GM10248 (cell line): ENCODE results near the gene JADE3.

Experiments
- CTCF ChIA-PET: fragments of 300-600 bp; sonication (Branson Sonifier 250); formaldehyde crosslinking; extraction: SDS; loops from one replicate; lab custom pipeline; 2021; ENCODE audit warnings: antibody characterized with exemption; lab: Yijun Ruan, JAX
- POLR2A ChIA-PET: fragments of 350-650 bp; sonication (Branson Sonifier 250); formaldehyde crosslinking; extraction: SDS; loops from one replicate; lab custom pipeline; 2020; ENCODE audit warnings: antibody characterized with exemption; lab: Yijun Ruan, JAX
- DNase-seq: peaks from one replicate; pipeline ENCODE4 v3.0.0; 2012; ENCODE audit errors: extremely low spot score
- TF ChIP-seq, protein P1 (sequence below): IDR thresholded peaks from 2 replicates; pipeline ENCODE4 v1.5.1; 2012; ENCODE audit warnings: mild to moderate bottlenecking, low read depth; ENCODE audit errors: extremely low read depth, missing control alignments, control extremely low read depth

JADE3 gene

DNA sequence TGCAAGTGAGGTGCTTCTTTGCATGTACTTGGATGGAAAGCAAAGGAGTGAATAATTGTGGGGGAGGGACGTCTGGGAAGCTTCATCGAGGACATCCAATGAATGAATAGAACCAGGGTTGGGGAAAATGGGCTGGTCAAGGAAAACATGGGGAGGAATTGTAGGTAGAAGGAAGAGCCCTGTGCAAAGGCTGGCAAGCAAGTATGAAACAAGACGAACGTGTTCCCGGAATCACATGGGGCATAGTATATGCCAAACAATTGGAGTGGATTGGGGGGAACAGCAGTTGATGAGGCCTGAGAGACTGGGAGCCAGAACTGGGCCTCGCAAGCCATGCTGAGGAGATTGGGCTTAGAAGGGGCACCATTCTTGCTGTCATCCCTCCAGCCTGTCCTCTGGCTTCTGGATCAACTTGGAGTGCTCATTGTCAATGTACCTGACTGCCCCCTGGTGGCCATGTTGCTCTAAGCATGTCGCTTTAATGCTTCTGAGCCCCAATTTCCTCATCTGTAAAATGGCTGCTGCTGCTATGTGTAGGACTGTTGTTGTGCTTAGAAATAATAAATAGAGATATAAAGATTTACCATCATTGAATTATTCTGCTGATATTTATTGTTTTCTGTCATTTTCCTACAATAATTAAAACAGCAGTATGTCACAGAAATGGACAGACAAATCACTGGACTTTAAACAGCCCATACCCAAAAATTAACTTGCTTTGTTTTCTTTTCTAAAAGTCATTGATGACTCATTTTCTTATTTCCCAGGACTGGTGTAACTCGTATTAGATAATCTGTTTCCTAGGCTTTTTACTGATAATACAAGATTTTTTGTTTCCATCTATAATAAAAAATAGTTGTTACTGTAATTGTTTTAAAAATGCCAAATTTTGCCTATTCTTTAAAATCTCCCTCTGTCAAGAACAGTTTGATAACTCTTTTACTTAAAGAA is 66.4 kb downstream of the JADE3 start:
- ChIA-PET POLR2A (no interaction called here), CTCF (interaction anchor here (0.7 to 1.9 kb wide), 9 partner anchors 16 to 100 kb away, joined by 3 to 10 read pairs (median 5); partner anchors contain the start of gene JADE3)
- DNase-seq, result peak; percentile 53
- TF ChIP-seq, protein P1, sequence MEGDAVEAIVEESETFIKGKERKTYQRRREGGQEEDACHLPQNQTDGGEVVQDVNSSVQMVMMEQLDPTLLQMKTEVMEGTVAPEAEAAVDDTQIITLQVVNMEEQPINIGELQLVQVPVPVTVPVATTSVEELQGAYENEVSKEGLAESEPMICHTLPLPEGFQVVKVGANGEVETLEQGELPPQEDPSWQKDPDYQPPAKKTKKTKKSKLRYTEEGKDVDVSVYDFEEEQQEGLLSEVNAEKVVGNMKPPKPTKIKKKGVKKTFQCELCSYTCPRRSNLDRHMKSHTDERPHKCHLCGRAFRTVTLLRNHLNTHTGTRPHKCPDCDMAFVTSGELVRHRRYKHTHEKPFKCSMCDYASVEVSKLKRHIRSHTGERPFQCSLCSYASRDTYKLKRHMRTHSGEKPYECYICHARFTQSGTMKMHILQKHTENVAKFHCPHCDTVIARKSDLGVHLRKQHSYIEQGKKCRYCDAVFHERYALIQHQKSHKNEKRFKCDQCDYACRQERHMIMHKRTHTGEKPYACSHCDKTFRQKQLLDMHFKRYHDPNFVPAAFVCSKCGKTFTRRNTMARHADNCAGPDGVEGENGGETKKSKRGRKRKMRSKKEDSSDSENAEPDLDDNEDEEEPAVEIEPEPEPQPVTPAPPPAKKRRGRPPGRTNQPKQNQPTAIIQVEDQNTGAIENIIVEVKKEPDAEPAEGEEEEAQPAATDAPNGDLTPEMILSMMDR, result peak; percentile 71

DNA sequence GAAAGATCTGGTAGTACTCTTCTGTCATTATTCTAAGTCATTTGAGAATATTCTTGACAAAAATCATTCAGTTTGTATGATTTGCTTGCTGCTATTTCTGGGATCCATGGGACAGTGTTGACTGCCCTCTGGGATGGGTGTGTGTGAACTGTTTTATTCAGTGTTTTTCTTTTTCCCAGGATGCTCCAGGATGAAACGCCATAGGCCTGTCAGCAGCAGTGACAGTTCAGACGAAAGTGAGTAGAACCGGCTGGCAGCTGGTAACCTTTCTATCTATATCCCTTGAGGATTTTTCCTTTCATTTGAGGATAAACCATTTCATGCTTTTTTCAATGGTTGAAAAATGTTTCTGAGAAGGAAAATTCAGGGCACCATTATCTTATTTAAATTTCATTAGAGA is 72.5 kb downstream of the JADE3 start:
- DNase-seq, result no peak
- CTCF ChIA-PET, result no interaction called here
- POLR2A ChIA-PET, result no interaction called here
- TF ChIP-seq, protein P1, result no peak

DNA sequence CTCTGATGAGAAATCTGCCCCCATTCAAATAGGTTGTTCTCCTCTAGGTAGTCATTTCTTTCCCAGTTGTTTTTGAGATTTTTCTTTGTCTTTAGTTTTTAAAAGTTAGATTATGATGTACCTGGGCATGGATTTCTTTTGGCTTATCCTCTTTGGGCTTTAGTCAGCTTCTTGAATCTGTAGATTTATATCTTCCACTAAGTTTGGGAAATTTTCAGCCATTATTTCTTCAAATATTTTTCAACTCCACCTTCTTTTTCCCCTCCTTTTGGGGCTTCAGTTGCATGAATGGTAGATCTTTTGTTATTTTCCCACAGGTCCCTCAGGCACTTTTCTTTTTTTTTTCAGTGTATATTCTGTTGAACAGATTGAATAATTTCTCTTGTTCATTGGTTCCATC is 77.3 kb downstream of the JADE3 start:
- TF ChIP-seq, protein P1, result no peak
- no peak for DNase-seq
- ChIA-PET CTCF (no interaction called here), POLR2A (no interaction called here)

DNA sequence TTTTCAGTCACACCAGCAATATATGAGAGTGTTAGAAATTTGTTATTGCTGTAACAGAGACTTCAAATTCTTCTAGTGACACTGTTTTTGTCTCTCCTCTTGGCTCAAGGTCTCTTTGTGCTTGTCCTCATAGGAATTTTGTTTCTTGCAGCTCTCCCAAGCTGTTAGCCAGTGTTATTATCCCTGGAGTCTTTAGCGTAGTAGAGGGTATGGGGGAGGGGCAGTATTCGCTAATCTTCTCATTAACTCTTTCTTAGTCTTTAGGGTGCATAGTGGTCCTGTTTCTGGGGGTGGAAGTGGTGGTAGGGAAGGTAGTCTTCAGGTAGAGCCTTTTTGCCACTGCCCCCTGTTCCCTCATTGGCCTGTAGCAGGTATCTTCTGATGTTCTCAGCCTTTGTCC is 79.4 kb downstream of the JADE3 start:
- TF ChIP-seq, protein P1, result no peak
- ChIA-PET POLR2A (no interaction called here), CTCF (no interaction called here)
- DNase-seq, result no peak

DNA sequence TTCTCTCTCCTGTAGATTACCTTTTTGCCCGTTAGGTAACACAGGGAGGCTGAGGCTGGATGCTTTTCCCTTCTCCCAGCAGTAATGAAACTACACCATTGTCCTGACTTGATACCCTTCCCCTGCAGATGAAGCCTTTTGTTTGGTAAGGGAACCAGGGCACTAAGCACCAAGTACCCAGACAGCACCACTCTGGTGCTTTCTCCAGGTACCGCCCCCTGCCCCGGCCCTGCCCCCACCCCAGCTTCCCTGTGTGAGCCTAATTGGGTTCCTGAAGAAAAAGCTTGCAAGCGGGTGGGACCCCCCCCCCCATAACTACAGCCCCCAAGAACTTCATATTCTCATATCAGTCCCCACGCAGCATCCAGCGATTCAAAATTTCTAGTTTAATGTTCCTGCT is 79.8 kb downstream of the JADE3 start:
- TF ChIP-seq, protein P1, result no peak
- no peak for DNase-seq
- ChIA-PET CTCF (no interaction called here), POLR2A (no interaction called here)

DNA sequence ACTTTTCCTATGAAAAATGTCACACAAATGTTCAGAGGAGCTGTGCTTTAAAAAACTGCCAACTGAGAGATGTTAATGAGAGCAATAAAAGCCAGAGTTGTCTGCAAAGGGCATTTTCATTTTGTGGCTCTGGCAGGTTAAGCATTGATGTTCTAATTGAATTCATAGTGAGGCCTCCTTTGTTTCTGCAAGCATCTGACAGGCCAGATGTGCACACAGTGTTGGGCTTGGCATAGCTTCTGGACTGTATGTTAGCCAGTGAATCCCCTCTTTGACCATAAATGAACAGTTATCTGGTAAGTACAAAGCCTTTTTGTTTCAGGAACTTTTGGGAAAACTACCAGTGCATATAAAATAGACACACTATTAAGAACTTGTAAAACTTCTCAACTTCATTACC is 81.9 kb downstream of the JADE3 start:
- POLR2A ChIA-PET, result no interaction called here
- no peak for DNase-seq
- CTCF ChIA-PET, result no interaction called here
- TF ChIP-seq, protein P1, result no peak
